ENCODE data around the gene SARDH.
"Not testable (repeated sequence)": the region's sequence is repeated elsewhere in the genome, so short reads cannot be mapped to it uniquely, and the experiment has no call there.

The SARDH gene

GRCh38 chr9:133759946-133760345, 21.8 kb upstream of the SARDH start:
- DNase-seq (ENCODE audit: low read depth in 4 of 4, low spot score in 1 of 4), result no peak

DNA sequence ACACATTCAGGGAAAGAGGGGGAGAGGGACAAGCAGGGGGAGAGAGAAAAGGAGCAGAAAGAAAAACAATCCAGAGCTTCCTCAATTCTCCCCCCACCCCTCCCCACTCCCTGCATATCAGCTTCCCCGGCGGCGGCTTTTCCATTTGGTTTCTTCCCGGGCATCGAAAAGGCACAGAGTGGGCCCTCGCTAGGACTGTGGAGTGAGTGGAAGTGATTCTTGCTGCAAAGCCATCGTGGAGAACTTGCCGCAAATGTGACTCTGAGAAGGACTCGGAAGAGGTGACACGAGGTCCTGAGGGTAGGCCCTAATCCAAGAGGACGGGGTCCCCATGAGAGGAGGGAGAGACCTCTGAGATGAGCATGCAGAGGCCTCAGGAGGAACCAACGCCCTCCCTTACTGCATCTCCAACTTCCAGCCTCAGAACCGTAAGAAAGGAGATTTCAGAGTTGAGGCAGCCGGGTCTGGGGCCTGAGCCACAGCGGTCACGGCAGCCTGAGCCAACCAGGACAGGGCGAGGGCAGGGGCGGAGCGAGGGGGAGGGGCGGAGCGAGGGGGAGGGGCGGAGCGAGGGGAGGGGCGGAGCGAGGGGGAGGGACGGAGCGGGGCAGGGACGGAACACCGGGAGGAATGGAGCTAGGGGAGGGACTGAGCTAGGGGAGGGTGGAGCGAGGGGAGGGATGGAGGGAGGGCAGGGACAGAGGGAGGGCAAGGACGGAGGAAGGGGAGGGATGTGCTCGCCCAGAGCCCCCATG, 21.2 kb upstream of the SARDH start:
- no peak for DNase-seq (ENCODE audit: low read depth in 4 of 4, low spot score in 1 of 4)

DNA sequence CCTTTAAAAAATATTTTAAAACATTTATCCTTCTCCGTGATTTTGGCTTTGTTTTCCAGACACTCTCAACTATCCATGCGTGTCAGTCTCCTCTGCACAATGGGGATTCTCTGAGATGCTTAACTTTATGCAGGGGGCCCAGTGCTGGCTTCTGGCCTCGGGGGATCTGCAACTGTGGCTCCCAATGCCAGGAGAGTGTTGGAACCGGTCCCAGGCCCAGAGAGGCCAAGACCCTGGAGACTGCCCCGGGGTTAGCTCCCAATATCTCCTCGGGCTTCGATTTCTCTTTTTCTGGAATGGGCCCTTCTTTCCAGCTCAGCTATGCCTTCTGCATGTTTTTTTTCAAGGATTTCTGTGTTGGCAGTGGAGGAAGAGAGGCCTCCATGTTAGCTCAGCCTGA, 20.1 kb upstream of the SARDH start:
- no peak for DNase-seq (ENCODE audit: low read depth in 4 of 4, low spot score in 1 of 4)

DNA sequence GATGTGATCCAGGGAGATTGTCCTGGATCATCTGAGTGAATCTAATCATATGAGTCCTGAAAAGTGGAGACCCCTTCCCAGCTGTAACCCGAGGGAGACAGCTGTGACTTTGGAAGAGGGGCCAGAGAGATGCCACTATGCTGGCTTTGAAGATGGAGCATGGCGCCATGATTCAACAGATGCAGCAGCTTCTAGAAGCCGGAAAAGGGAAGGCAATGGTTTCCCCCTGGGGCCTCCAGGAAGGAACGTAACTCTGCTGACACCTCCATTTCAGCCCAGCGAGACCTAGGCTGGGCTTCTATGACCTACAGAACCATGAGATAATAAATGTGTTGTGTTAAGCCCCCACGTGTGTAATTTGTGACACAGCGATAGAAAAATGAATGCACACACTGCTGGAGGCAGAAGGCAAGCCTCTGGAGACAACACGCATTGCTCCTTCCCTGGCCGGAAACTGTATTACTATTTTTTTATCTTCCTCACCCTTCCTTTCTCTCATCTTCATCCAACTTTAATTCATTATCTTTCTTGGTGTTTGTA, 16.6 kb upstream of the SARDH start:
- DNase-seq (ENCODE audit: low read depth in 4 of 4, low spot score in 1 of 4), result no peak

DNA sequence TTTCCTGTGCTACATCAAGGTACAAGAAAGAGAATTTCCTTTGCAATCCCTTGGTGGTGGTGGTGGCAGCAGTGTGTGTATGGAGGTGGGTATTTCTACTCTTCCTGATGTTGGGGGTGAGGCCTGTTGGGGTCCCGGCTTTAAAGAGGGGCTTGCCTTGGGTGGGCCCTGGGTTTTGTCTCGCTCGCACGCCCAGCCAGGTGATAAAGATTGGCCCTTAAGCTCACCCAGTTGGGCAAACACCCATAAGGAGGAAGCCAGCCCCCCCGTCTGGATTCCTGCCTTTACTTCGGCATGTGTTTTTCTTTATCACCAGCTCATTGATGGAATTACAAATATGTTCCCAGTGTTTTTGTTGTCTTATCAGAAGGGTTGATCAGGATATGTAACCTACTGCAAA, 16.0 kb upstream of the SARDH start:
- DNase-seq (ENCODE audit: low read depth in 4 of 4, low spot score in 1 of 4), result no peak

DNA sequence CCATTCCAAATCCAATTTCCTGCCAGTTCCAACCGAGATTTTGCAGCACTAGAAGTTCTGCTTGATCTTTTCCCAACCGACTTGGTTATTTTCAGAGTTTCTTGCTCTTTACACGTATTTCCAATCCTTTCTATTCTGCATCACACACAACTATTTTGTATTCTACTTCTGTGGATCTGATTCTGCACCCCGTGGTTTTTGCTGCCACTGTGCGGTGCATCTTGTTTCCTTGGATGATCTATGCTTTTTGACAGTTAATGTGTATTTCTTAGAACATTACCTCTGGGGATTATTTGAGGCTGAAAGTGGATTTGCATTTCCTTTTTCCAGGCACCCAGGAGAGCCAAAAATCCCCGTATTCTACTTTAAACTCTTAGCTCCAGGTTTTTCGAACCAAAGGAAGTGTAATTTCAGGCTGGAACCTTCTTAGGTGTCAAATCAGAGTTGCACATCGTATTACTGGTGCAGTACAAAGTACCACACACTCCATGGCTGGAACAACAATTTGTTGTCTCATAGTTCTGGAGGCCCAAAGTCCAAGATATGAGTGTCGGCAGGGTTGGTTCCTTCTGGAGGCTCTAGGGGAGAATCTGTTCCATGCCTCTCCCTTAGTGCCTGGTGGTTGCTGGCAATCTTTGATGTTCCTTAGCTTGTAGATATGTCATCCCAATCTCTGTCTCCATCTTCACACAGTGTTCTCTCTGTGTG, 14.7 kb upstream of the SARDH start:
- no peak for DNase-seq (ENCODE audit: low read depth in 4 of 4, low spot score in 1 of 4)

DNA sequence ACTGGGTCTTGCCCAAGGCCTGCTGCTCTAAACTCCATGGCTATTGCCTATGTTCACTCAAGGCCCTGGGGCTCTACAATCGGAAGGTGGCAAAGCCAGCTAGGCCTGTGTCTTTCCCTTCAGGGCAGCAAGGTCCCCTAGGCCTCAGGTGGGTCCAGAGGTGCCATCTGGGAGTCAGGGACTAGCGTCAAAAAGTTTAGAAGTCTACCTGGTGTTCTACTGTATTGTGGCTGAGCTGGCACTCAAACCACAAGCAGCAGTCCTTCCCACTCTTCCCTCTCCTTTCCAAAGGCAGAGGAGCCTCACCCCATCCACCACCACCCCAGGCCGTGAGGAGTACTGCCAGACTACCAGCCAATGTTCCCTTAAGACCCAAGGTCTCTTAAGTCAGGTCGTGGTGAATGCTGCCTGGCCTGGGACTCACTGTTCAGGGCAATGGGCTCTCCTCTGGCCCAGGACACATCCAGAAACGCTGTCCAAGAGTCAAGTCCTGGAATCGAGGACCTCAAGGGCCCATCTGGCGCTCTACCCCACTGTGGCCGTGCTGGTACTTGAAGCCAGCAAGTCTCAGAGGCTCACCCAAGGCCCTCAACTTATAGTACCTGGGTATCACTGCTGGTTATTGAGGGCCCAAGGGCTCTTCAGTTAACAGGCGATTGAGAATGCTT, 13.0 kb upstream of the SARDH start:
- no peak for DNase-seq (ENCODE audit: low read depth in 4 of 4, low spot score in 1 of 4)

DNA sequence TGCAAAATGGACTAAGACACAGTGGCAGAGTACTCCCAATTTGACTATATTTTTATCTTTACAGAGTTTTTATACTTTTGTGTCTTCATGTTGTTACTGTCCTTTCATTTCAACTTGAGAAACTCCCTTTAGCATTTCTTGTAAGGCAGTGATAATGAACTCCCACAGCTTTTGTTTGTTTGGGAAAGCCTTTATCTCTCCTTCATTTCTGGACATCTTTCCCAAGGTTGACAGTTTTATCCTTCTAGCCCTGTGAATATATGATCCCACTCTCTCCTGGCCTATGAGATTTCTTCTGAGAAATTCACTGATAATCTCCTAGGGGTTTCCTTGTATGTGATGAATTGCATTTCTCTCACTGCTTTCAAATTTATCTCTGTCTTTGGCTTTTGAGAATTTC, 9.2 kb upstream of the SARDH start:
- DNase-seq (ENCODE audit: low read depth in 4 of 4, low spot score in 1 of 4), result no peak

- DNase-seq (ENCODE audit: low read depth in 4 of 4, low spot score in 1 of 4), result not testable (repeated sequence)
Observed at GRCh38 chr9:133744528-133744927, 6.4 kb upstream of the SARDH start.

- peak; percentile 41 to 69 (median 62) for DNase-seq (ENCODE audit: low read depth in 4 of 4, low spot score in 1 of 4)
Observed at GRCh38 chr9:133742849-133743444, 4.8 kb upstream of the SARDH start.

DNA sequence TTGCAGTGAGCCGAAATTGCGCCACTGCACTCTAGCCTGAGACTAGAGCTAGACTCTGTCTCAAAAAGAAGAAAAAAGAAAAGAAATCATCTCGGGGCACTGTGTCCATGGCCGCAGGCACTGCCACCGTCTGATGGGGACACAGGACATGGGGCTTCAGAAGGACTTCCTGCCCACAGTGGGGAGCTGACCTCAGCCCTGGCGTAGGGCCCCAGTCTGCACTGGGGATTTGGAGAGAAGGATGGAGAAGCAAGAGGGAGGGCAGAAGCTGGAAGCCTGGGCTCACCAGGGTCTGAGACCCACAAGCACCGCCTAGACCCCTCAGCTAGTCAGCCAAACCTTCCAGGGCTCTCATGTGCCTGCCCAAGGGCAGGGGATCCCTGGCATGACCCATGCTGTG, 4.1 kb upstream of the SARDH start:
- no peak for DNase-seq (ENCODE audit: low read depth in 4 of 4, low spot score in 1 of 4)

DNA sequence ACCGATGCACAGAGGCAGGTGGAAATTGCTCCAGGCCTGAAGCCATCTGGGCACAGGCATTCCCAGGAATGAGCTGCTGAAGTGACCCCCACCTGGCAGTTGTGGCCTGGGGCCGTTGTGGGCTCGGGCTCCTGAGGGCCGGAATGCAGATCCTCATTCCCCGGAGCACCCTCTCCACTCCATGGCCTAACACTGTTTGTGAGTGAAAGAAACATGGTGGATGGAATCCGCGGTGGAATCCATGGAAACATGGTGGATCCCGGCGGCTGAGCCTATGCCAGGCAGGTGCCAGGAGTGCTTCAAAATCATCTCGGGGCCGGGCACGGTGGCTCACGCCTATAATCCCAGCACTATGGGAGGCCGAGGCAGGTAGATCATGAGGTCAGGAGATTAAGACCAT, 3.6 kb upstream of the SARDH start:
- no peak for DNase-seq (ENCODE audit: low read depth in 4 of 4, low spot score in 1 of 4)

DNA sequence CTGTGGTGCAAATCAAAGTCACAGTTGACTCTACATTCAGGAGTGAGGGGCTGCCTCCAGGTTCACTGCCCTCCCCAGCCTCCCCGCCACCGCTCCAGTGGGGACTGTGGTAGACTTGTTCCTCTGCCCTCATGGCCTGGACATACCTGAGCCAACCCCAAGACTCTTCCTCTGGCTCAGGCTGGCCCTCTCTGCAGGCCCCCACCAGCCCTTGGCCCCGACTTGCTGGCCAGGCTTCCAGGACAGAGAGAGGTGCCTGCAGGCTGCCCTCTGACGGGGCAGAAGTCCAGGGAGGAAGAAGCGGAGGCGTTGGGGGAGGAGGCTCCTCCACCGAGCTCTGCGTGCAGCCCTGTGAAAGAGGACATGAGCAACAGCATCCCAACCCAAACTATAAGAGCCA, 2.8 kb upstream of the SARDH start:
- no peak for DNase-seq (ENCODE audit: low read depth in 4 of 4, low spot score in 1 of 4)

GRCh38 chr9:133739408-133740280, 1.5 kb upstream of the SARDH start:
- DNase-seq (ENCODE audit: low read depth in 4 of 4, low spot score in 1 of 4), result no peak

- no peak for DNase-seq (ENCODE audit: low read depth in 4 of 4, low spot score in 1 of 4)
Observed at GRCh38 chr9:133738640-133739225, 581 bp upstream of the SARDH start.

DNA sequence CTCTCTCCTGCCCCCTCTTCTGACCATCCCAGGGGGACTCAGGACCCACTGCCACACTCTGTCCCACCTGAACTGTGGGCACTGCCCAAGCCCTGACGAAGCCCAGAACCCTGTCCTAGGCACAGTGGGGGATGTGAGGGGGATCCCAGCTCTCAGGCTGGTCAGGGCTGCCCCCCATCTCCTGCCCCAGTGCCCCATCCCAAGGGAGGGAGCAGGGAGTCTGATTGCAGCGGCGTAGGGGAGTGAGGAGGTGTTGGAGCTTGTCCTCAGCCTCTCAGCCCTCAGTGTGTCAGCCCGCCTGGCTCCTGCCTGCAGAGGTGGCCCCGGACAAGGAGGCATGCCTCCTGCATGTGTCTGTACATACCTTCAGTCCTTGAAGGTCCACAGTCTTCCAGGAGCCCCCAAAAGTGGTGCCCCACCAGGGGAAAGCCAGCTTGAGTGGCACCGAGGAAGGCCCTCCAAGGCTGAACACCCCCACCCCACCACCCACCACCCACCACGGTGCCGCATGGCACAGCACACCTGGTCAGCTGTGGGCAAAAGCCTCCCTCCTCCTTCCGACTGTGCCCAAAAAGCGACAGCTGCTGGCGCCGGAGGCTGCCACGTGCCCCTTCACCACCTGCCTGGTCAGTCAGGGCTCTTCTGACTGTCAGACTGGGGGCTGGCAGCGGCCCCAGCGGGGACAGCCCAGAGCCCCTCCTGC, 930 bp downstream of the SARDH start:
- DNase-seq (ENCODE audit: low read depth in 4 of 4, low spot score in 1 of 4), result no peak

DNA sequence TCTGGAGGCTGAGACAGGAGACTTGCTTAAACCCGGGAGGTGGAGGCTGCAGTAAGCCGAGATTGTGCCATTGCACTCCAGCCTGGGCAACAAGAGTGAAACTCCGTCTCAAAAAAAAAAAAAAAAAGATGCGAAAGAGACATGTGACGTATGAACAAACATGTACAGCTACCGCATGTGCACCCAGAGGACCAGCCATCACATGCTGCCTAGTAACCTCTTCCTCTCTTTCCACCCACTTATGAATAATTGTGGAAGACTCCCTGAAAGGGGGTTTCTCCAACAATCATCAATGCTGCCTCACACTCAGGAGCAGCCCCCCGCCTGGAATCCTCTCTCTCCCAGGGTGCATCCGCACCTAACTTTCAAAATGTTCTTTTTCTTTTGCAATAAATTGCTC, 2.2 kb downstream of the SARDH start:
- DNase-seq (ENCODE audit: low read depth in 4 of 4, low spot score in 1 of 4), result no peak

DNA sequence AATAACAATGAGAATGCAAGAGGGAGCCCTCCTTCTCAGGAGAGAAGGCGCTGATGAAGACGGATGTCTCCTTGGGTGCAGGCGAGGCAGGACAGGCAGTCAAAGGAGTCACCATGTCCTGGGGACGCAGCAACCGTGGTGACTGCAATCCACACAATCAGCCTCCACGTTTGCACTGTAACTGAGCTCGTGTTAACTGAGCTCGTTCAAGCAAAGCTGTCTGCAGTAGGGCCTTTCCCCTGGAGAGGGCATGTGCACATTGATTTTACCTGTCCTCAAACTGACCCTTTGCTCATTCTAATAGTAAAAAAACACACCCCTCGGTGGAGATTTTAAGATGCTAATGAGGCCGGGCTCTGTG, 2.8 kb downstream of the SARDH start:
- DNase-seq (ENCODE audit: low read depth in 4 of 4, low spot score in 1 of 4), result no peak

DNA sequence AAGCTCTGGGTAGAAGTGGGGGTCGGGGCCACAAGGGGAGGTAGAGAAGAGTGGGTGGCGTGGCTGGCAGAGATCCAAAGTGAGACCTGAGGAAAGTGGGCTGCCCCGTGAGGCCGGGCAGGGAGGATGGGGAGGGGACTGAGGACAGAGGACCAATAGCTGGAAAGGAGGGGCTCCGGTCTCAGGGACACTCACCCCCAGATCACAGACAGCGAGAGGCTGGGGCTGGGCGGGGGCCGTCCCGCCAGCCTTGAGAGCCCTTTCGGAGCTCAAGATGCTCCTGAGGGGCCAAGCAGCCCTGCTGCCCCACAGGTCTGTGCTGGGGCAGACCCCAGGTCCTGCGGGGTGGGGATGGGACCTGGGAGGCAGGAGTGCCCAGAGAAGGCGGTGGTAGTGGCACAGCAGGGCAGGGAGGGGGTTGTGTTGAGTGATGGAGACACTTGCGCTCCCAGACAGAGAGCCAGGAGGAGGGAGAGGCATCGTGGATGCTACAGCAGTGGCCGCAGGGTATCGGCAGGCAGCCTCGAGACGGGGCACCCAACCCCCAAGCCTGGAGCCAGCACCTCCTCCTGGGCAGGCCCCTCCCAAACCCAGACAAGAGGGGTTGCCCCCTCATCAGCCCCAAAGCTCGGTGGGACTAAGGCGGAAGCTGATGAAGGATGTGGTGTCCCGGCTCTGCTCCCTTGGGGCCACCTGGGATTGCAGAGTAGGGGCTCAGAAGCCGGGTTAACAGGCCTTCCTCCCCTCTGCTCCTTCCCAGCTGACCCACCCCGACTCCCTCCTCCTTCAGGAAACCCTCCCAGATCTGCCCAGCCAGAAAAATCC, 3.4 kb downstream of the SARDH start:
- DNase-seq (ENCODE audit: low read depth in 4 of 4, low spot score in 1 of 4), result no peak

Measured in stimulated activated CD4-positive, alpha-beta T cell treated with anti-CD3 and anti-CD28 coated beads, Interleukin-1b, Interleukin-23, amount 100 ng/mL, for 24 hours (primary cell).